Measurements from ENCODE around the gene SMAD2.

DNA sequence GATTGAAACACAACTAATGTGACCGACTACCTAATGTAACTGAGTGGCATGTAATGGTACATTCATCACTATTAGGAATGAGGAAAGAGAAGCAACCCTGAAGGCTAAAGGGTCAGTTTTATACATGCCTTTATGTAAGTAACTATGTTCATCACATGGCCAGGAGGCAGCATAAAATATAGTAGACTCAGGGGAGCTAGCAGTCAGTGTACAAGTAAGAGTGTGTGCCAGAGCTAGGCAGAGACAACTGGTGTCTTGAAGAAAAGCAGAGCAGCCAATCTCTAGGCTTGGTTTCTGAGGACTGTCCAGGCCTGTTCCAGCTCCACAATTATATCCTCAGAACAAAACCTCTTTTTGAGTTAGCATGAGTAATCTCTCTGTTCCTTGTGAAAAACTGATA lies 18.1 kb downstream of the SMAD2 start:
- no peak for TF ChIP-seq CTCF (conservative IDR thresholded peaks at IDR 0.05; ENCODE audit: low read length)
- no peak for TF ChIP-seq EZH2phosphoT487 (IDR thresholded peaks at IDR 0.05; ENCODE audit: borderline replicate concordance, low read depth, low read length)
